CD4-positive, alpha-beta T cell treated with Interleukin-10 for 1 hour (primary cell): Measurements from ENCODE around the gene BAZ1A.

Source experiments
- DNase-seq: peaks from one replicate; pipeline ENCODE4 v3.0.0-alpha.2; 2020

BAZ1A gene

DNA sequence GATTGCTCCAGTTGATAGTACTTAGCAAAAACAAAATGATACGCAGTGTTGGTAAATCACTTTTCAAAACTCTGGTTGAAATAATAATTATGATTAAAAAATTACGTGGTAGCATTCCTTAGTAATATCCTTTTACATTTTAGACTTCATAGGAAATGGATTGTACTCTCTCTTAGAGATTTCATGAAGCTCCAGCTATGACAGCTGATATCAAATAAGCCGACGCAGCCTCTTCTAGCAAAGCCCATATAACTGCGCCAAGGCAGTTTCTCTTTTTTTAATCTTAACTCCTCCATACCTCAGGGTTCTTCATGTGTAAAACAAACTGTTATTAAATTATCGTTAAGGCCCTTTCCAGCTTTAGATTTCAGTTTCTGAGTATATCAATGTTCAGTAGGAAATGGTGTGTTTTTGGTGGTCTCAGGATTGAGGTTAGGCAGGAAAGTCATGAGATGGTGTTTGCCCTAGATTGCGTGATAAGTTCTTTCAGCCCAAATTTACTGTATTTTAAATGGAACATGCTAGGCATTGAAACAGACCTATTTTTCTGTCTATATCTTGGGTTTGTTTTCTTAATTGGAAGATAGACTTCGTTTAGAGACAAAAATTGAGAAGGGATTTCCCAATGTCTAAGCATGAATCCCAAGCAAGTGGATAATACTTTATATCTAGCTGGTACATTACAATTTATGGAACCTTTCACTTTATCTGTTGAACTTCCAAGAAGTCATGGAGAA lies 159.9 kb downstream of the BAZ1A start:
- DNase-seq, result no peak

DNA sequence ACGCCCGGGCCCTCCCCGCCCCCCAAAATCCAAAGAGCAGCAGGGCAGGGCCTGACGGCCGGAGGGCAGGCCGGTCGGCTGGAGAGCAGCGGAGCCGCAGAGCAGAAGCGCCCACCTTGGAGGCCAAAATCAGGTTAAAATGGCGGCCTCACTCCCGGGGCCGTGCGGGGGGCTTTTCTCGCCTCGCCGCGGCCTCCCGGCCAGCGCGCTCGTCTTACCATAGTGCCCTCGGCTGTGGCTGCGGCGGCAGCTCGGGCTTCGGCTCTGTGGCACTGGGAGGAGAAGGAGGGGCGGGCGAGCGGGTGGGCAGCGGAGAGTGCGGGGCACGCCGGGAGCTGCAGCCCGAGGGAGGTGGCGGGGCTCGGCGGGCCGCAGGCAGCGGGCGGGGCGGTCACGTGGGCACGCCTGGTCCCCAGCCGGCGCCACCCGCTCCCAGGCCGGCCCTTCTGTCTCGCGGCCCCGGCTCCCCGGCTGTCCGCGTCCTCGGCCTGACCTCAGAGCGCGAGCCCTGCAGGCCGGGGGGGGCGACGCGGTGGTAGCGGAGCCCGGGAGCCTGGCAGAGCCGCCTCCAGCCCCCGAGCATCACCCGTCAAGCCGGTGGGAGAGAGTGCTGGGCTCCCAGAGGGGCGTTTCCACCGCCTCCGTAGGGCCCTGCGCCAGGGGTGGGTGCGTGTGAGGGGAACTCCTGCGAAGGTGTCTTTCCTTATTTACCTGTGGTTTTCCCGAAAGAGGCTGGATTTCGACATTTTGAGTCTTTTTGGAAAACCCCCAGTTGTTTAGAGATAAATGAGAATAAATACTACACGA lies 160.6 kb downstream of the BAZ1A start, which contains the start of gene CFL2:
Gene CFL2 (minus strand): TSS at position 274 of the 807 bp plus-strand sequence. CDS start 53 bp downstream, at position 221.
- peak; percentile 88 for DNase-seq

DNA sequence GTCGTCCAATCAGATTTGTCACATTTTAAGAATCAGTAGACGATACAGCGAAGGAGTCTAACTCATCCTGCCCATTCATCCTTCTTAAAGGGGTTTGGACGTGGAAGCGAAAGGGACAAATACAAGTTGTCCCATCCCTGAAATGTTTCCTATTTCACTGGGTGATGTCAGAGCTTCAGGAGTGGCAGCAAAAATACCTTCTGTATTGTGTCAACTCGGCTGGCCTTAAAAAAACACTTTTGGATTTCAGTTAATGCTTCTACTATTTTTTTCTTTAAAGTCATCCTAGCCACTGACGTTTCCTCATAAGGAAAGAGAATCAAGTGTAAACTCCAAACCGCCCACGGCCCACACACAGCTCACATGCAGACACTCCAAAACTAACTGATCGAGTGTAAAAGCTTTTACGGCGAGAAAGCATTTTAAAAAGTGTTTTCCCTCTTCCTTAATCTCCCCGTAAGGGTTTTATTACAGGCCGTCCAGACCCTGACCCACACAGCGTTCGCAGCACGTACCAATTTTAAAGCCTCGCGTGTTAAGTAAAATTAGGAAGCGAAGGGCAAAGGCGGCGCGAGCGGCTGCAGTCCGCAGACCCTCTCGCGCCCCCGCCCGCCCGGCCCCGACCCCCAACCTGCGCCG lies 161.4 kb downstream of the BAZ1A start:
- peak; percentile 41 for DNase-seq

DNA sequence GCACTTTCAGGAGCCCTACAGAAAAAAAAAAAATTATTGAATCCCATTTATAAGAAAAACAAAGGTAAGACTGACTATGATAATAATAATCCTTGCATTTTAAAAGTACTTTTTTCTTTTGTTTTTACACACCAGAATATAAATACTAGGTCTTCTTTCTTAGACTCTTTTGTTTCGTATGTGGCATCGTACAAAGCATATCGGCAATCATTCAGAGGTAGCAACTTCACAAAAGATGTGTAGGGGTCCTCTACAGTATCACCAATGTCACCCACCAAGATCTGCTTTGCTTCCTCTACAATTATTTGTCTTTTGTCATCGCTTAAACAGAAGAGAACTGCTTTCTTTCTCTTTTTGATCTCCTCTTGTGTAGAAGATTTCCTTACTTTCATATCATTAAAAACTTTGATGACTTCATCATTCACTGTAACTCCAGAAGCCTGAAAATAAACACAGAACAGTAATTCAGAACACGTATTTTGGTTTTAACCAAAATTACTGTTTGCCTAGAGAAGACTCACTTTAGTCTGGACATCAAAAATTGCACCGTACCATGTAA lies 162.0 kb downstream of the BAZ1A start:
- no peak for DNase-seq

DNA sequence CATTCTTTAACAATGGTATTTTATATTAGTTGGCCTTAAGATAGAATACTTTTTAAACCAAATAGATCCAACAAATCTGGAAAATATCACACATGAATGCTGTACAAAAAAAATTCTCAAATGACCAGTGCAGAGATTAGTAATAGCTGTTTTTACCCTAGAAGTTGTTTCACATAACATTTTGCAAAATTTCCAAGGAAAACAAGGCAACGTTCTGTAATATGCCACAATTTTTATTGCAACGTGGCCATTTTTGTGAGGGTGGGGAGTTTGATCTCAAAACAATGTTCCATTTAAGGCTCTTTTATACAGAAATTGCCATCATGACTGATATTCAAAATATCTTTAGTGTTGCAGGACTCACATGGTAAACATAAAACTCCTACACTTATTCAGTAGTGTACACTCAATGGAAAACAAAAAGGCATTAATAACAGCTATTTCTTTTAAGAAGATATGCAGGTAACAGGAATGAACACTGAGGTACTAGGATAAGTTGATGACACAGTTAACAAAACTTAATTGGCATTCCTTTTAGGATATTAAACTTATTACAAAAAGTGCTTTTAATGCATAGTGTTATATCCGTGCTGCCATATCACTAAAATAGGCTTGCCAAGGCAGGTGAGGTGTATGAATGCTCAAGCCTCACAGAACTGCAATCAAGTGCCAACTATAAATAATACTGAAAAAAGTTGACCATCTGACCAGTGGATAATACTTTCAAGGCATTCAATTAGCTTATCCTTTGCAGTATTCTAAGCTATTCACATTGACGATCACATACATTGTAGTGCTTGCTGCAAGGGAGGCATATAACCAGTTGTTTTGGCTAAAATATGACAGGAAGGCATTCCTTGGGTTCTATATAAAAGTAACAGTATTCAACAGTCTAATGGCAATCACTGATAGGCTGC lies 163.1 kb downstream of the BAZ1A start:
- DNase-seq, result no peak

DNA sequence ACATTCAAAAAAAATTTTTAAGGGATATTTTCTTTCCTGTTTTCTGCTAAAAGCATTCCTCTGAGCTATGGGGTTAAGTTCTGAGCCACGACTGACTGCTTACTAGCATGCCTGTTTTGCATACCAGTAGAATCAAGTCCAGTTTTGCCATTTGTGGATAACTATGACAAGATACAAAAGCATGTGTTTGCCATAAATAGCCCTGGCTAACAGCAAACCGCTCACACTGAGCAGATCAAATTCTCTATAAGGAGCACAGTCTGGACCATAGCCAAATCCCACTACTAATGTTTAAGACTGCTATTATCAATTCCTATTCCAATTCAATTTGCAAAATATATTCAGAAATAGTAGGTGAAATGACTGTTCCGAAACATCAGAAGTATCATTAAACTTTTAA lies 164.0 kb downstream of the BAZ1A start:
- DNase-seq, result no peak

DNA sequence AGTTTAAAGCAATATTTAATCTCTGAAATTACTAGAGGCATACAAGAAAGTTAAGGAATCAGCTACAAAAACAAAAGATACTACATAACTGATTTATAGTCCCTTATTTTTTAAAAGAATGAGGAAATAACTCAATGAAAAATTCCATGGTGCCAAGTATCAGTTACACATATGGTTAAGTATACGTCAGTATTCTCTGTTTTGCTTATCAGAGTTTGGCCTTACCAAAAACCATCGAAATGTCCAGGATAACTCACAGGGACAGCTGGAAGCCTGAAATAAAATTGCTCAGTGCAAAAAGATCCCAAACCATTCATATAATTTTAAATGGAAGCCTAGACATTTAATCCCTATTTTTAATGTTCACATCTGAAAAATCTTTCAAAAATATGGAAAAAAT lies 164.4 kb downstream of the BAZ1A start:
- no peak for DNase-seq

DNA sequence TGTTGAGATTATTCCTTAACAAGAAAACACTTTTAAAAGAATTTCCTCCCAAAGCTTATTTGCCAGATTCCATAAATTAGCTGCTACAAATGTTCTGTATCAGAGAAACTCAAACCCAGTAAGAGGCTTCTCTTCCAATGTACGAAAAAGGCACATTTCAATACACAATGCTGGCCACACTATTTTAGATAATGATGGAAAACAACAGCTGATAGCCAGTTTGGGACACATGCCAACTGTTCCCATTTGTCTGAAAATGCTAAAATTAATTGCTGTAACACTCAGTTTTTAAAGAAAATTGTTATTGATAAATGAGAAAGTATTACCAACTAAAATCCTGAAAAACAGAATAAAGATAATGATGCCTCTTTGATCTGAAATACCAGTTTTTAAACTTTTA lies 165.2 kb downstream of the BAZ1A start:
- no peak for DNase-seq

DNA sequence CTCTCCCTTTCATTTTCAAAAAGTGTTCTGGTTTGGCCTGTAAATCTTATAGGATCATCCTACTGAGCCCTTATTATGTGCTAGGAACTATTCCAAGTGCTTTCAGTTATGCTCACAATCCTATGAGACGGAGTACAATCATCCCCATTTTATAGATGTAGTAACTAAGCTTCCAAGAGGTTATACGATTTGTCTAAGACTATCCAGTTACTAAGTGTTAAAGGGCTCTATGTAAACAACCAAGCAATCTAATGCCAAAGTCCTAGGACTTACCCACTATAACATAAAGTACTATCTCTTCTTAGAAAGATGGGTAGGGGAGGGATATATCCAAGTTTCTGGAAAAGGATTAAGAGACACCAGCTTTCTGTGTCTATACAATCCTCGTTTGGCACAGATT lies 167.4 kb downstream of the BAZ1A start:
- DNase-seq, result no peak
